ES-I3 (cell line): Measurements from ENCODE around the gene CYP2C19.
"Not testable (repeated sequence)": the region's sequence is repeated elsewhere in the genome, so short reads cannot be mapped to it uniquely, and the experiment has no call there.

Source experiments
- H3K36me3 ChIP-seq: 2 replicates; pipeline ENCODE4 v1.6.1; 2013; ENCODE audit warnings: mild to moderate bottlenecking, low read length, control low read depth, moderate library complexity; ENCODE audit not compliant: insufficient read depth
- H3K4me1 ChIP-seq: 2 replicates; pipeline ENCODE4 v1.6.1; 2013; ENCODE audit warnings: mild to moderate bottlenecking, control low read depth, low read length; ENCODE audit not compliant: insufficient read depth
- H3K9ac ChIP-seq: 2 replicates; pipeline ENCODE4 v1.6.1; 2013; ENCODE audit warnings: low read depth, mild to moderate bottlenecking, low read length, moderate library complexity
- H3K9me3 ChIP-seq: 2 replicates; pipeline ENCODE4 v1.6.1; 2013; ENCODE audit warnings: mild to moderate bottlenecking, low read length, moderate library complexity; ENCODE audit not compliant: control insufficient read depth, insufficient read depth

CYP2C19 gene

GRCh38 chr10:94830025-94830424, 67.5 kb downstream of the CYP2C19 start:
- H3K9me3 ChIP-seq, H3K36me3 ChIP-seq, H3K9ac ChIP-seq, H3K4me1 ChIP-seq: not testable (repeated sequence)

- H3K9ac ChIP-seq = no peak overlapping the region
- H3K9me3 ChIP-seq = no peaks in the 10 kb centered on the region
- H3K36me3 ChIP-seq = no peaks in the 10 kb centered on the region
- H3K4me1 ChIP-seq = no peaks in the 10 kb centered on the region
Measured at GRCh38 chr10:94846204-94846603, 83.7 kb downstream of the CYP2C19 start.

- no peak overlapping the region for H3K9ac ChIP-seq
- H3K9me3 ChIP-seq = no peaks in the 10 kb centered on the region
- no peaks in the 10 kb centered on the region; the same call in 1 of the 2 replicates for H3K36me3 ChIP-seq
Measured at GRCh38 chr10:94850766-94851165, 88.3 kb downstream of the CYP2C19 start.

GRCh38 chr10:94851263-94851662, 88.8 kb downstream of the CYP2C19 start:
- Histone ChIP-seq H3K9me3 (no peaks in the 10 kb centered on the region), H3K4me1 (no peaks in the 10 kb centered on the region)

More at GRCh38 chr10:94850766-94851165, 88.3 kb downstream of the CYP2C19 start:
- no peaks in the 10 kb centered on the region for H3K4me1 ChIP-seq

GRCh38 chr10:94852438-94852837, 90.0 kb downstream of the CYP2C19 start:
- H3K36me3 ChIP-seq = no peaks in the 10 kb centered on the region; the same call in 1 of the 2 replicates
- H3K4me1 ChIP-seq = no peaks in the 10 kb centered on the region
- H3K9ac ChIP-seq = no peak overlapping the region
- no peaks in the 10 kb centered on the region for H3K9me3 ChIP-seq

More at GRCh38 chr10:94851263-94851662, 88.8 kb downstream of the CYP2C19 start:
- H3K36me3 ChIP-seq = no peaks in the 10 kb centered on the region; the same call in 1 of the 2 replicates
- H3K9ac ChIP-seq = no peak overlapping the region

GRCh38 chr10:94853065-94853464, 90.6 kb downstream of the CYP2C19 start:
- no peaks in the 10 kb centered on the region; the same call in 1 of the 2 replicates for H3K36me3 ChIP-seq
- no peak overlapping the region for H3K9ac ChIP-seq
- H3K4me1 ChIP-seq = no peaks in the 10 kb centered on the region
- H3K9me3 ChIP-seq = no peaks in the 10 kb centered on the region

- no peak overlapping the region for H3K9ac ChIP-seq
- no peaks in the 10 kb centered on the region for H3K36me3 ChIP-seq
- H3K9me3 ChIP-seq = no peaks in the 10 kb centered on the region
- no peaks in the 10 kb centered on the region for H3K4me1 ChIP-seq
Measured at GRCh38 chr10:94858005-94858404, 95.5 kb downstream of the CYP2C19 start.

- H3K36me3 ChIP-seq = no peaks in the 10 kb centered on the region
- H3K9me3 ChIP-seq = no peaks in the 10 kb centered on the region
- no peak overlapping the region for H3K9ac ChIP-seq
- H3K4me1 ChIP-seq = no peaks in the 10 kb centered on the region
Measured at GRCh38 chr10:94859086-94859485, 96.6 kb downstream of the CYP2C19 start.

- H3K4me1 ChIP-seq = no peaks in the 10 kb centered on the region
- no peaks in the 10 kb centered on the region for H3K9me3 ChIP-seq
- H3K36me3 ChIP-seq = no peaks in the 10 kb centered on the region
- H3K9ac ChIP-seq = no peak overlapping the region
Measured at GRCh38 chr10:94878649-94879048, 116.2 kb downstream of the CYP2C19 start.

- H3K36me3 ChIP-seq = no peaks in the 10 kb centered on the region
- no peaks in the 10 kb centered on the region for H3K4me1 ChIP-seq
- H3K9me3 ChIP-seq = no peaks in the 10 kb centered on the region
- no peak overlapping the region for H3K9ac ChIP-seq
Measured at GRCh38 chr10:94879214-94879613, 116.7 kb downstream of the CYP2C19 start.

- no peaks in the 10 kb centered on the region for H3K4me1 ChIP-seq
- H3K36me3 ChIP-seq = no peaks in the 10 kb centered on the region
- no peaks in the 10 kb centered on the region for H3K9me3 ChIP-seq
- no peak overlapping the region for H3K9ac ChIP-seq
Measured at GRCh38 chr10:94889123-94889522, 126.6 kb downstream of the CYP2C19 start.

- Histone ChIP-seq H3K9me3 (no peaks in the 10 kb centered on the region), H3K4me1 (no peaks in the 10 kb centered on the region), H3K9ac (no peak overlapping the region), H3K36me3 (no peaks in the 10 kb centered on the region)
Measured at GRCh38 chr10:94890264-94891022, 128.0 kb downstream of the CYP2C19 start.

- H3K9me3 ChIP-seq, H3K4me1 ChIP-seq, H3K9ac ChIP-seq, H3K36me3 ChIP-seq: not testable (repeated sequence)
Measured at GRCh38 chr10:94898414-94898813, 135.9 kb downstream of the CYP2C19 start.

GRCh38 chr10:94902080-94902479, 139.6 kb downstream of the CYP2C19 start:
- Histone ChIP-seq H3K4me1 (no peaks in the 10 kb centered on the region), H3K9me3 (no peaks in the 10 kb centered on the region), H3K36me3 (no peaks in the 10 kb centered on the region), H3K9ac (no peak overlapping the region)

- H3K9ac ChIP-seq = no peak overlapping the region
- no peaks in the 10 kb centered on the region for H3K4me1 ChIP-seq
- H3K36me3 ChIP-seq = no peaks in the 10 kb centered on the region
- no peaks in the 10 kb centered on the region for H3K9me3 ChIP-seq
Measured at GRCh38 chr10:94902570-94902969, 140.1 kb downstream of the CYP2C19 start.
